Measurements from ENCODE around the gene RBMS3.
"Not testable (repeated sequence)": the region's sequence is repeated elsewhere in the genome, so short reads cannot be mapped to it uniquely, and the experiment has no call there.

Gene RBMS3

DNA sequence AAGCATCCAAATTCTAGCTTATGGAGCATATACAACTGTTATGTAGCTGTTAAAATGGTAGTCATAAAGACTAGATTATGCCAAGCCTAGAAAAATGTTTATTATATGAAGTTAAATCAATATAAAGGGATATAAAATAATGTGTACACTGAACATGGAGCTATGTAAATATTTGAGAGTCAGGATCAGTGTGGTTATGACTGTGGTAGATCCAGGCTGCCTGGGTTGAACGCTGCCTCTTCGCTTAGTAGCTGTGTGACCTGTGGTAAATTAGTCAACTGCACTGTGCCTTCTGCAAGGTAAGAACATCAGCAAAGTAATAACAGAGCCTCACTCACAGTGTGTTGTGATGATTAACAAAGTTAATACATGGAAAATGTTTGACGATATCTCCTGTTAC, 212.2 kb downstream of the RBMS3 start:
- DNase-seq, result no peak

DNA sequence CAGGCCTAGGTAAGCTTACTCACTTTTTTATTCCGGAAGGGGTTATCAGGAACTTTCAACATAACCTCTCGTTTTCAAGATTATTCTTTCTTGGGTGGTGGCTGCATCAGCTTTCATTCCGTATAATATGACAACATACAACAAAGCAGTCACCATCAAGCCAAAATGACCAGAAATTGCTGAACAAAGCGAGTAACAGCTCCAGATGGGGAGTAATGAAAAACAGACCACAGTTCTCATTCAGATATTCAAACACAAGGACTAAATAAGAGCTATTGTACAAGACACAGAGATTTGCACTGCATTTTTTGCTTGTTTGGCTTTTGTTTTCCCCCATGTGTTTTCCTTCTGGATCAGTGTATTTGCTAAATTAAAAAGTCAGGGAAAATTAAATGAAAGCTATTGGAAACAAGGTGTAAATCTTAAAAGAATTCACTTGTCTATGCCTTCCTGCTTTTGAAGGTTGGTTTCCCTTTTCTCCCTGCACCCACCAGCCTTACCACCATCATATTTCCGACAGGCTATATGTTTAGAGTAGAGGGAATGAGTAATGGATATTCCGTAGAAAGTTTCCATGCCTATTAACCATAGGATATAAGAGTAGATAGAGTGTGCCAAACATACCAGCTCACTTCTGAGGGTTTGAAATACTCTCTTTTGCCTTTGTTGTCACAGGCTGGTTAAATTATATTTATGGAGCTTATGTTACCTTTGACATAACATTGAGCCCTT, 213.6 kb downstream of the RBMS3 start:
- DNase-seq, result no peak

DNA sequence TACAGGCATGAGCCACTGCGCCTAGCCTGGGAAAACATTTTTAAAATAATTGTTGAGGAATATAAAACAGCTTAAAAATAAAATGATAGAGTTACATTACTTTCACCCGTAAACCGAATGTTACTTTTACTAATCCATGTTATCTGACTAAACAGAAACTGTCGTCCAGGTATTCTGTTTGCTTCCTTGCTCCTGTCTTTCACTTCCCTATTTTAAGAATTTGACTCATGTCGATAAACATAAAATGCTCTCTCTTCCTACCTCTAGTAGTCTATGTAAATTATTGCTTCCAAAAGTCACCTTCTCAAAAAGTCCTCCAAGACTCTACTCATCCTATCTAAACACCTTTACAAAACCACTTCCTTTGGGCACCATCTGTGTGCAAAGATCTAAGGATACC, 216.4 kb downstream of the RBMS3 start:
- DNase-seq, result no peak

- DNase-seq, result no peak
These were observed 221.9 kb downstream of the RBMS3 start for GRCh38 chr3:29502771-29503170.

DNA sequence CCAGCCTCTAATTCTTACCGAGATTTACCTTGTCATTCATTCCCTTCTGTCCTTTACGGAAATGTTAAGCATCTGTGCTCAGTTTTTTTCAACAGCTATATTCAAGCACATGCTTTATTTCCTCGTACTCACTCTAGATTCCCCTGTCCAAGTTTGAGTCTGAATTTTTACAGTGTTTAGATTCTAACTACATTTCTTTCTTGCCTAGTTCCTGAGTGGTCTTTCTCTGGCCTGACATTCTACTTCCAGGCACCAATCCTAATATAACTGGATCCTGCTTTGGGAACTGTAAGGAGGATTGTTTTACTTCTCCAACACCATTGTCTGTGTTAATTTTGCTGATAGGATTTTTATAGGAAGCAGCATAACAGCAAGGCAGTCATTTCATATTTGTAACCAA, 222.4 kb downstream of the RBMS3 start:
- DNase-seq, result no peak

GRCh38 chr3:29503958-29504357, 223.1 kb downstream of the RBMS3 start:
- DNase-seq, result no peak

- no peak for DNase-seq
These were observed 225.6 kb downstream of the RBMS3 start for GRCh38 chr3:29506502-29506901.

DNA sequence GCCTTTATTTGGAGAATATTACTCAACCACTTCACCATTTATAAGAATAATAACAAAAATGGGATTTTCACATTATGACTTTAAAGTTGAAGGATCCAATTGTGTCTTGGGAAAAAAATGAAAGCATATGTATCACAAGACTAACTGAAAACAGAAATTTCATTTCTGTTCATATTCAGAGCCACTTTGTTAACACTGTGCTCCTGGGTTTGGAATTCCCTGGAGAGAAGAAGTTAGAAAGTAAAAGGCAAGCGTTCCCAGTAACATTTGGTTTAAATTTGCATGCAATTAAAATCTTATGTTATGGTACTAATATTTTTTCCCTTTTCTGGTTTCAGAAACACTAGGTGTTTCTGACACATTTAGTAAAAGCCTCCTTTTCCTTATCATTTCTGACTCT, 230.8 kb downstream of the RBMS3 start:
- no peak for DNase-seq

- DNase-seq, result no peak
These were observed 231.8 kb downstream of the RBMS3 start for GRCh38 chr3:29512641-29513040.

DNA sequence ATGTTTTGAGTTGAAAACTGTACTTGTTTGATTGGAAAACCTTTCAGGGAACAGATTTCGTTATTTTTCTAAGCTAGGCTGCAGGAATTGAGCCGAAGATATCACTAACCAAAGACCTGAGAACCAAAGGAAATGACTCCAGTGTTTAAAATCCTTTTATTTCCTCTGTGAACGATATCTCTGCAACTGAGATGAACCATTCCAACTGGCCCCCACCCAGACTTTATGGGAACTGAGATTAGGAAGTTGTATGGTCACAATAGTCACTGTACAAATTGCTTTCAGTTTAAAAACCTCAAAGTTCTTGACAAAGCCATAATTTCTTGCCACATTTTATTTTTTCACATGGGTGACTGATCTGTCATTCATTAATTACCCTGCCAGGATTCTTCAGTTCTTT, 232.4 kb downstream of the RBMS3 start:
- no peak for DNase-seq

DNA sequence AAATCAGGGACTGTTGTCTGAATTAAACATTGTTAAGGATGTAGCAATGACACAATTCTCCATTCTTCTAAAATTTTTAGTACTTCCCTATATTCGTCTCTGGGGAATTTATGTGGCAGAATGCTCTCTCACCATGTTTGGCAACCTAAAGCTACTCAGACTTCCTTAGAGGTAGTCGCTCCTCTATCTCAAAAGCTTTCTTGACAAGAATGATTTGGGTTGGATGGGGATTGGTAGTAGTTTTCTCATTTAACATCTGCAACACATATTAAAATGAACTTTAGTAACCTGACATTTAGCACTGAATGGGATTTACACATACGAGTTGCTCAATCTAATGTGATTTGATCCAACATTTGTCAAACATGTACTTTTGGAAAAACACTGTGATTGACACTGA, 233.3 kb downstream of the RBMS3 start:
- DNase-seq, result no peak

- DNase-seq, result no peak
These were observed 234.0 kb downstream of the RBMS3 start for GRCh38 chr3:29514912-29515311.

- DNase-seq, result peak in 1 of 5 donors; percentile 8
These were observed 234.6 kb downstream of the RBMS3 start for GRCh38 chr3:29515451-29515850.

GRCh38 chr3:29516164-29516563, 235.3 kb downstream of the RBMS3 start:
- no peak for DNase-seq

DNA sequence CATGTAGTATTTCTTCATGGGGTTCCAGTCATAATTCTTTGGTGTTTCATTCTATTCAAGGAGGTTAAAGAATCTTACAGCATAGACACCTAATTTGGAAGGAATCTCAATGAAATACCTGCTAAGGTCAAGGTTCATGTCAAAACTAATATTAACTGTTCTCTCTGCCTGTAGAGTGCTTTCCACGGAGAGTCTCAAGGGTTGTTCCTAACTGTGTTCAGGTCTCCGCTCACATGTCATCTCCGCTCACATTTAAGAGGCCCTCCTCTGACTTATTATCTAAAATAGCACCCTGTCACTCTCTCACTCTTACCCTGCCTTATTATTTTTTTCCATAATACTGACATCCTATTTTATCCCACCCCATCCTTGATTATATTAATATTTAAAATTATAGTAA, 239.9 kb downstream of the RBMS3 start:
- DNase-seq, result no peak

DNA sequence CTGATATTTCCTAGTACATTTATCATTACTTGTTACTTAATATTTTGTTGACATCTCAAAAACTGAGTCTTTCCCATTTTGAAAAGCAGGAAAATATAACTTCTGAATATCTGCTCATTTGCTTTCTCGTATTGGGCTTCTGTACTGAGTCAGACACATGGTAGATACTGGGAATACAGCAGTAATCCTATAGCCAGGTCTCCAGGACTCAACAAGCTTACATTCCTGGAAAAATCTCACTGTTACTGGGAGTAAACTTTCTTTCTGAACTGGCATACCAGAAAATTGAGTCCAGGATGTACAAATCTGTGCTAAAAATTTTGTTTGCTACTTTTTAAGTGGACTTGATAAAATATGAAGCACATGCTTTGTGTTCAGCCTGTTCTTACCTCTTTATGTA, 240.4 kb downstream of the RBMS3 start:
- DNase-seq, result no peak

GRCh38 chr3:29521751-29522150, 240.9 kb downstream of the RBMS3 start:
- no peak for DNase-seq

- DNase-seq, result not testable (repeated sequence)
These were observed 243.6 kb downstream of the RBMS3 start for GRCh38 chr3:29524433-29524832.

DNA sequence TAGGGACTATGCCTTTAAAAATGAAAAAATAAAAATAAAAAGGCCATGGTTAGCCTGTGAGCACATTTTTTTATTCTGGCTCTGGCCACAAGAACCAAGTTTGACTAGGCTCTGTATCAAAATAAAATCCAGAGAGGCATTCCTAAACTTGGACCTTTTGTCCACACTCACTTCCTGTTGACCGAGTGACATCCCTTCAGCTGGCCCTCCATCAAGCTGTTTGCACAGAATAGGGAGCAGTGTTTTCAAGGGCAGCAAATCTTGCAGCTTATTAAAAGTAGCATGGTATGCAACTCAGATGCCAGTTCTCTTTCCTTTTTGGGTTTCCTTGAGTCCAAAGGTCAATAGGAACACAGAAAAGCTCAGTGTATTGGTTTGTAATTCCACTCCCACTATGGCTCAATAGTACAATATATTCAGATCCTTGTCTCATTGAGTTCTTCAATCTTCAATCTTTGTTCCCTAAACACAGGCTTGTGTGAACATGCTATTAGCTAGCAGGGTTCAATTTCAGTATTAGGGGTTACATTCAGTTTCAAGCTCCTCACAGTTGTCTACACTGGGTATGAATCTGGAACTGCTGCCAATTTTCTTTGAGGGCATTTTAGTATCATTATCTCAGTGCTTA, 244.5 kb downstream of the RBMS3 start:
- DNase-seq, result no peak

DNA sequence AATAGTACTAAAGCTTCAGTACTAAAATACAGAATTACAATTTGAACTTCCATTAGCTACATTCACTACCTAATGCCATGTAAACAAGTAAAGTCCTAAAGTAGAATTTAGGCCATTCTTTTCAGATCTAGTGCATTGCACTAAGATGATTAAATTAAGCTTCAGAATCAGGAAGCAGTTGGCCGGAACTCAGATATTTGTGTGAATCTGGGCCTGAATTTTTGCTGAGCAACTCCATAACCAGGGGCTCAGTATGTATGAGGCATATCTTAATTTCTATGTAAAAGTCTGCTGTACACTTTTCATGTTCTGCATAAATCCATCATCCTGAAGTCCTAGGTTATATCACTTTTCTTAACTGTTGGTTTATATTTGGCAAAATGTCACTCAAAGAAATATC, 246.4 kb downstream of the RBMS3 start:
- no peak for DNase-seq

DNA sequence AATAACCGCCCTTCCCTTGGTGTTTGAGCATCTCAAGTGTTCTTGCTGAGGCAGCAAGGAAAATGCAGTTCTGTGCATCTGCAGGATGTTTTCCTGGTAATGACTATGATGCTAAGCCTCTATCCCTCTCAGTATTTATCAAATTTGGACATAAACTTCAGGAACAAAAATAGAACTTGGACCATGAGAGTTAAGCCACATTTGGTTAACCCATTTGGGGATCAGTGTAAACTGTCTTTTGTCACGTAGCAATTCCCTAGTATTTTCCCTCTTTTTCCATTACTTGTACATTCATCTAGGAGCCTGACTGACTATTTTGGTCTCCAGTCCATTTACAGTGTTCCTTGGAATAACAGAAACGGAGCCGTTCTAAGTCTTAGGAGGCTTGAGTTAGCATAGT, 250.8 kb downstream of the RBMS3 start:
- DNase-seq, result no peak

DNA sequence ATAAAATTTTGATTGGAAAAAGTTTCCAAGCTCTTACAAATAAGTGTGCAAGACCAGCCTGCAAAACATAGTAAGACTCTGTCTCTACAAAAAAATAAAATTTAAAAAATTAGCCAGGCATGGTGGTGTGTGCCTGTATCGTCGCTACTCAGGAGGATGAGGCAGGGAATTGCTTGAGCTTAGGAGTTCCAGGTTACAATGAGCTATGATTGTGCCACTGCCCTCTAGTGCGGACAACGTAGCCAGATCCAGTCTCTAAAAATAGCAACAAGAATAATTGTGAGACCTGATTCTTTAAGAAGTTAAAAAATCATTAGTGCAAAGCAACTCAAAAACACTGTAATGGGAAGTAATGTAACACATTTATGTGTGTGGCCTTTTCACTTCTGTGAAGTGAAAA, 251.6 kb downstream of the RBMS3 start:
- no peak for DNase-seq

GRCh38 chr3:29534006-29534405, 253.1 kb downstream of the RBMS3 start:
- no peak for DNase-seq

DNA sequence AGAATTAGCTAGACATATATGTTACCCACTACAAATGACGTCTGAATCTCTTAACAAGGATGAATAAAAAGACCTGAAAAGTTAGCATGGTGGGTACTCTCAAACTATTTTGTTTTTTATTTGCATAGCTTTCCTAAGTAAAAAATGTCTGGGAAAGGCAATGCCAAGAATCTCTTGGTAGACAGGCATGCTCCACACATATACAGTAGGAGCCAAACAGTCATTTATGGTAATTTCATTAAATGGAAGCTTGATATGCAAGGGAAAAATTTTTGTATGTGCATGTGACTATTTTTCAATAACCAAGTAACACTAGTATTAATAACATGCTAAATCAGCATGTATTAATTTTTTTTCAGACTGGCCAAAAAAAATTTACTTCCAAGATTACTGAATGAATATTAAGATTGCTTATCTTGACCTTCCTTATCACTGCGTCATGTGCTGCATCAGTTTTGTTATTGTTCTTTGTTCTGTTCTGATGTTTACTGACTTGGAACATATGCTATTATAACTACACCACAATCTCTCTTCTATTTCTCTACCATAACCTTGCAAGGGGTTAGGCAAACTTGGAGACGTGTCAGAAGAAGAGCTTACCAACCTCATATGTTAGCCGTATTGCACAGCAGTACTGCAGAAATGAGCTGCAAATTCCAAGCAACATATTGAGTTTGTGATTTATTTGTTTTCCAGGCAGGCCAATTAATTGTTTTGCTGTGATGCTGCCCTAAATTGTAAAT, 255.3 kb downstream of the RBMS3 start:
- no peak for DNase-seq

All from T-helper 1 cell (primary cell).